ENCODE measurements around the gene LAMC1. TPM values are rescaled to one million over a fixed set of nuclear protein-coding genes. Genes with fewer than 3 reads are reported as not detected.

LAMC1 gene
- total RNA-seq, 1 experiment from 2014 or later = 113 TPM

GRCh38 chr1:182977480-182977879, 45.7 kb upstream of the LAMC1 start:
- ChIA-PET POLR2A (interaction anchor here (0.6 kb wide), 1 partner anchor 1336 kb away, joined by 6 read pairs; no protein-coding TSS in a partner anchor), CTCF (no interaction called here)
- no TSS peak for BruUV-seq (replicated peaks)
- Histone ChIP-seq H3K36me3 (ENCODE audit: control insufficient read depth, insufficient read depth, low read length) (no peaks in the 10 kb centered on the region), H3K27me3 (ENCODE audit: control insufficient read depth, insufficient read depth, low read length) (no peaks in the 10 kb centered on the region), H3K27ac (ENCODE audit: low read length) (no peak overlapping the region), H3K9me3 (ENCODE audit: control insufficient read depth, insufficient read depth, low read depth, low read length) (no peaks in the 10 kb centered on the region), H3K4me1 (ENCODE audit: control insufficient read depth, insufficient read depth, low read length) (no peaks in the 10 kb centered on the region), H3K4me3 (ENCODE audit: low read depth in 2 of 2, low read length in 2 of 2) (no peak overlapping the region)
- in situ Hi-C loops (cut with HindIII; ENCODE audit: low pct_unique_long_range_greater_than_20kb, low sequenced_read_pairs) = no loop called here
- intact Hi-C loops (cut with micrococcal nuclease; ENCODE audit: unreplicated experiment) = no loop called here
- ATAC-seq = no peak
- DNase-seq (ENCODE audit: low read depth, low spot score) = no peak
- TF ChIP-seq CTCF (IDR thresholded peaks at IDR 0.05) (no peak), POLR2AphosphoS5 (IDR thresholded peaks at IDR 0.05; ENCODE audit: low read depth, low read length) (no peak), REST (IDR thresholded peaks at IDR 0.05; ENCODE audit: insufficient read depth in 1 of 2, low read depth in 2 of 2, low read length in 1 of 2) (no peak), SIN3A (IDR thresholded peaks at IDR 0.05; ENCODE audit: borderline replicate concordance, insufficient read depth, low read depth, low read length) (no peak), TCF7L2 (IDR thresholded peaks at IDR 0.05; ENCODE audit: low read depth, low read length) (no peak)

GRCh38 chr1:182978151-182978853, 44.9 kb upstream of the LAMC1 start:
- H3K27me3 ChIP-seq (ENCODE audit: control insufficient read depth, insufficient read depth, low read length) = no peaks in the 10 kb centered on the region
- no peaks in the 10 kb centered on the region for H3K9me3 ChIP-seq (ENCODE audit: control insufficient read depth, insufficient read depth, low read depth, low read length)
- no peaks in the 10 kb centered on the region for H3K36me3 ChIP-seq (ENCODE audit: control insufficient read depth, insufficient read depth, low read length)
- H3K27ac ChIP-seq (ENCODE audit: low read length) = no peak overlapping the region
- ChIA-PET CTCF (no interaction called here), POLR2A (interaction anchor here (0.6 kb wide), 1 partner anchor 1337 kb away, joined by 6 read pairs; no protein-coding TSS in a partner anchor)
- no peak overlapping the region for H3K4me3 ChIP-seq (ENCODE audit: low read depth in 2 of 2, low read length in 2 of 2)
- DNase-seq (ENCODE audit: low read depth, low spot score) (no peak), ATAC-seq (no peak)
- no TSS peak for BruUV-seq (replicated peaks)
- intact Hi-C loops (cut with micrococcal nuclease; ENCODE audit: unreplicated experiment) (no loop called here), in situ Hi-C loops (cut with HindIII; ENCODE audit: low pct_unique_long_range_greater_than_20kb, low sequenced_read_pairs) (no loop called here)
- no peak for TF ChIP-seq POLR2AphosphoS5 (IDR thresholded peaks at IDR 0.05; ENCODE audit: low read depth, low read length)
- TF ChIP-seq TCF7L2 (IDR thresholded peaks at IDR 0.05; ENCODE audit: low read depth, low read length) = no peak
- TF ChIP-seq CTCF (IDR thresholded peaks at IDR 0.05) = no peak
- no peak for TF ChIP-seq REST (IDR thresholded peaks at IDR 0.05; ENCODE audit: insufficient read depth in 1 of 2, low read depth in 2 of 2, low read length in 1 of 2)
- no peak for TF ChIP-seq SIN3A (IDR thresholded peaks at IDR 0.05; ENCODE audit: borderline replicate concordance, insufficient read depth, low read depth, low read length)
- no peaks in the 10 kb centered on the region for H3K4me1 ChIP-seq (ENCODE audit: control insufficient read depth, insufficient read depth, low read length)

Measured in Panc1 (cell line).